K562 (cell line): Measurements from ENCODE around the gene UGT2B15. TPM values are rescaled to one million over a fixed set of nuclear protein-coding genes. Genes with fewer than 3 reads are reported as not detected.

Source experiments
- C11orf30 ChIP-seq: fragments of 450-650 bp; IDR thresholded peaks from 2 replicates; pipeline ENCODE4 v1.6.1; 2016; ENCODE audit warnings: low read depth, mild to moderate bottlenecking
- HLTF ChIP-seq: fragments of 450-650 bp; IDR thresholded peaks from 2 replicates; pipeline ENCODE4 v1.6.1; 2016
- HMGN3 ChIP-seq: IDR thresholded peaks from 2 replicates; pipeline ENCODE4 v1.6.1; 2011; ENCODE audit warnings: borderline replicate concordance, low read depth, mild to moderate bottlenecking, mixed read lengths, low read length; ENCODE audit not compliant: insufficient read length; ENCODE audit errors: extremely low read depth
- POU5F1 ChIP-seq: fragments of 150-350 bp; IDR thresholded peaks from 2 replicates; pipeline ENCODE4 v1.6.1; 2014; ENCODE audit warnings: borderline replicate concordance, low read length, low read depth, mild to moderate bottlenecking; ENCODE audit not compliant: partially characterized antibody
- RAD21 ChIP-seq, 2 experiments: fragments of 250-450 bp in 1 of 2; fragments of 450-650 bp in 1 of 2; sonication (Bioruptor Pico) in 1 of 2; formaldehyde crosslinking in 1 of 2; IDR thresholded peaks in 1 of 2; conservative IDR thresholded peaks in 1 of 2; 2 replicates each; pipeline versions ENCODE4 v1.4.0 to v1.8.0; 2020 to 2022; ENCODE audit warnings: mild to moderate bottlenecking in 2 of 2, moderate library complexity in 1 of 2
- RBM34 ChIP-seq: fragments of 200-400 bp; formaldehyde crosslinking; IDR thresholded peaks from 2 replicates; pipeline ENCODE4 v1.6.1; 2018; ENCODE audit warnings: low read length, borderline replicate concordance; ENCODE audit not compliant: insufficient read depth
- RUNX1 ChIP-seq: sonication (generic); IDR thresholded peaks from 2 replicates; pipeline ENCODE4 v1.6.1; 2016; ENCODE audit warnings: antibody characterized with exemption, low read depth
- TEAD2 ChIP-seq: fragments of 450-650 bp; IDR thresholded peaks from 2 replicates; pipeline ENCODE4 v1.6.1; 2016; ENCODE audit warnings: missing genetic modification characterization, control low read depth, missing compliant biosample characterization
- THRAP3 ChIP-seq: fragments of 450-650 bp; IDR thresholded peaks from 2 replicates; pipeline ENCODE4 v1.6.1; 2016; ENCODE audit warnings: mild to moderate bottlenecking, inconsistent platforms, borderline replicate concordance
- ZNF217 ChIP-seq: sonication (generic); formaldehyde crosslinking; IDR thresholded peaks from 2 replicates; pipeline ENCODE4 v1.8.0; 2022; ENCODE audit warnings: mild to moderate bottlenecking, missing genetic modification reagents
- ZNF316 ChIP-seq: fragments of 450-650 bp; IDR thresholded peaks from 2 replicates; pipeline ENCODE4 v1.6.1; 2016
- ZNF707 ChIP-seq: fragments of 250-450 bp; sonication (Bioruptor Pico); conservative IDR thresholded peaks from 2 replicates; pipeline ENCODE4 v1.8.0; 2022; ENCODE audit warnings: inconsistent platforms, mild to moderate bottlenecking, moderate library complexity
- polyA plus RNA-seq, 8 experiments: library from polyadenylated mRNA; depleted of rRNA in 4 of 8; stranded (reverse) in 5 of 8; unstranded in 3 of 8; fragments of >200 nt; fragmentation: Nextera tagmentation in 2 of 8; fragmentation: Illumina TruSeq in 1 of 8; extraction: Ambion mirVana in 2 of 8; extraction: Trizol in 1 of 8; gene quantifications; 2 replicates each; pipeline versions ENCODE4 v1.2.1 to v1.2.3, GENCODE V29; 2011 to 2014; ENCODE audit warnings: inconsistent platforms in 1 of 8, missing spikeins in 1 of 8
- total RNA-seq, 7 experiments: library from RNA; depleted of rRNA in 6 of 7; stranded (reverse); fragments of >200 nt in 6 of 7; fragmentation: Illumina TruSeq in 2 of 7; extraction: Trizol in 2 of 7; gene quantifications; 2 replicates each; pipeline versions ENCODE4 v1.2.1 to v1.2.3, GENCODE V29; 2011 to 2021; ENCODE audit warnings: low replicate concordance in 1 of 7
- TF ChIP-seq, protein P1 (sequence below), 2 experiments: fragments of 450-650 bp; conservative IDR thresholded peaks; 2 replicates each; pipeline ENCODE4 v1.6.1; 2017; ENCODE audit warnings: mild to moderate bottlenecking in 2 of 2, moderate library complexity in 2 of 2
- TF ChIP-seq, protein P2 (sequence below), 3 experiments: IDR thresholded peaks in 2 of 3; conservative IDR thresholded peaks in 1 of 3; 2 replicates each; pipeline ENCODE4 v1.5.1; 2011 to 2012; ENCODE audit warnings: low read length in 3 of 3, mild to moderate bottlenecking in 3 of 3, control low read depth in 2 of 3, improper control_type of control experiment in 1 of 3, inconsistent platforms in 1 of 3, low read depth in 1 of 3, mixed read lengths in 1 of 3, moderate library complexity in 1 of 3; ENCODE audit not compliant: insufficient read depth in 2 of 3
- TF ChIP-seq, protein P3 (sequence below): fragments of 450-650 bp; formaldehyde crosslinking; IDR thresholded peaks from 2 replicates; pipeline ENCODE4 v1.4.0; 2020; ENCODE audit warnings: mild to moderate bottlenecking, moderate library complexity
- TF ChIP-seq, protein P4 (sequence below): sonication (generic); formaldehyde crosslinking; IDR thresholded peaks from 2 replicates; pipeline ENCODE4 v1.8.0; 2022; ENCODE audit warnings: mild to moderate bottlenecking, missing genetic modification reagents
- TF ChIP-seq, protein P5 (sequence below): fragments of 200-800 bp; sonication (Bioruptor generic); IDR thresholded peaks from 2 replicates; pipeline ENCODE4 v1.6.1; 2017; ENCODE audit warnings: missing genetic modification characterization, missing compliant biosample characterization
- TF ChIP-seq, protein P6 (sequence below): sonication (generic); formaldehyde crosslinking; IDR thresholded peaks from 2 replicates; pipeline ENCODE4 v1.8.0; 2022; ENCODE audit warnings: mild to moderate bottlenecking, low read depth, missing genetic modification reagents

The UGT2B15 gene
- total and polyA plus RNA-seq, 9 of the 15 experiments (the other 6 are each of a cell fraction or from before 2014, with no cell fraction given), result 0.06 to 0.16 (median 0.10) TPM; not detected in 6

DNA sequence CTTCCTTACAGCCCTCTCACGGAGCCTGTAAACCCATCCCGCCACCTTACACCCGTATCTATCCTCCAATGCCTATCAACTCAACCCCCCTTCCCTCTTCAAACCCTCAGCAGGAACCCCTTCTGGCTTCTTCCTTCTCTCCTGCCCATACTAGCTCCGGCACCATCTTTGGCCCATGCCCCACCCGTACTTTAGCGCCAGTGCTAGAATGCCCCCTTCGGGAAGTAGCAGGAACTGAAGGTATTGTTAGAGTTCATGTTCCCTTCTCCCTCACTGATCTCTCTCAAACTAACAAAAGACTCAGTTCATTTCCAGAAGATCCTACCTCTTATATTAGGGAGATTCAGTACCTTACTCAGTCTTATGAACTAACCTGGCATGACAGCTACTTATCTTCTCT, 2.7 kb upstream of the UGT2B15 start (continued):
- TF ChIP-seq, protein P1, sequence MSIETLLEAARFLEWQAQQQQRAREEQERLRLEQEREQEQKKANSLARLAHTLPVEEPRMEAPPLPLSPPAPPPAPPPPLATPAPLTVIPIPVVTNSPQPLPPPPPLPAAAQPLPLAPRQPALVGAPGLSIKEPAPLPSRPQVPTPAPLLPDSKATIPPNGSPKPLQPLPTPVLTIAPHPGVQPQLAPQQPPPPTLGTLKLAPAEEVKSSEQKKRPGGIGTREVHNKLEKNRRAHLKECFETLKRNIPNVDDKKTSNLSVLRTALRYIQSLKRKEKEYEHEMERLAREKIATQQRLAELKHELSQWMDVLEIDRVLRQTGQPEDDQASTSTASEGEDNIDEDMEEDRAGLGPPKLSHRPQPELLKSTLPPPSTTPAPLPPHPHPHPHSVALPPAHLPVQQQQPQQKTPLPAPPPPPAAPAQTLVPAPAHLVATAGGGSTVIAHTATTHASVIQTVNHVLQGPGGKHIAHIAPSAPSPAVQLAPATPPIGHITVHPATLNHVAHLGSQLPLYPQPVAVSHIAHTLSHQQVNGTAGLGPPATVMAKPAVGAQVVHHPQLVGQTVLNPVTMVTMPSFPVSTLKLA (conservative IDR thresholded peaks at IDR 0.05), result no peak
- TF ChIP-seq ZNF217 (CRISPR knock-in tag) (no peak), ZNF316 (no peak), TEAD2 (tag) (no peak), RBM34 (no peak), RAD21 (CRISPR knock-in tag; conservative IDR thresholded peaks at IDR 0.05 in 1 of 2, IDR thresholded peaks at IDR 0.05 in 1 of 2) (peak; percentile 62 to 71), THRAP3 (no peak), ZNF707 (CRISPR knock-in tag) (no peak), C11orf30 (no peak), HLTF (no peak), RUNX1 (no peak), POU5F1 (no peak), HMGN3 (no peak)
- TF ChIP-seq, protein P2, sequence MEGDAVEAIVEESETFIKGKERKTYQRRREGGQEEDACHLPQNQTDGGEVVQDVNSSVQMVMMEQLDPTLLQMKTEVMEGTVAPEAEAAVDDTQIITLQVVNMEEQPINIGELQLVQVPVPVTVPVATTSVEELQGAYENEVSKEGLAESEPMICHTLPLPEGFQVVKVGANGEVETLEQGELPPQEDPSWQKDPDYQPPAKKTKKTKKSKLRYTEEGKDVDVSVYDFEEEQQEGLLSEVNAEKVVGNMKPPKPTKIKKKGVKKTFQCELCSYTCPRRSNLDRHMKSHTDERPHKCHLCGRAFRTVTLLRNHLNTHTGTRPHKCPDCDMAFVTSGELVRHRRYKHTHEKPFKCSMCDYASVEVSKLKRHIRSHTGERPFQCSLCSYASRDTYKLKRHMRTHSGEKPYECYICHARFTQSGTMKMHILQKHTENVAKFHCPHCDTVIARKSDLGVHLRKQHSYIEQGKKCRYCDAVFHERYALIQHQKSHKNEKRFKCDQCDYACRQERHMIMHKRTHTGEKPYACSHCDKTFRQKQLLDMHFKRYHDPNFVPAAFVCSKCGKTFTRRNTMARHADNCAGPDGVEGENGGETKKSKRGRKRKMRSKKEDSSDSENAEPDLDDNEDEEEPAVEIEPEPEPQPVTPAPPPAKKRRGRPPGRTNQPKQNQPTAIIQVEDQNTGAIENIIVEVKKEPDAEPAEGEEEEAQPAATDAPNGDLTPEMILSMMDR (IDR thresholded peaks at IDR 0.05 in 2 of 3, conservative IDR thresholded peaks at IDR 0.05 in 1 of 3; ENCODE audit: insufficient read depth in 2 of 3, low read depth in 1 of 3, low read length in 3 of 3), result peak in 2 of 3 experiments; percentile 8 to 30; a peak in 2 of 6 replicates
- TF ChIP-seq, protein P3, sequence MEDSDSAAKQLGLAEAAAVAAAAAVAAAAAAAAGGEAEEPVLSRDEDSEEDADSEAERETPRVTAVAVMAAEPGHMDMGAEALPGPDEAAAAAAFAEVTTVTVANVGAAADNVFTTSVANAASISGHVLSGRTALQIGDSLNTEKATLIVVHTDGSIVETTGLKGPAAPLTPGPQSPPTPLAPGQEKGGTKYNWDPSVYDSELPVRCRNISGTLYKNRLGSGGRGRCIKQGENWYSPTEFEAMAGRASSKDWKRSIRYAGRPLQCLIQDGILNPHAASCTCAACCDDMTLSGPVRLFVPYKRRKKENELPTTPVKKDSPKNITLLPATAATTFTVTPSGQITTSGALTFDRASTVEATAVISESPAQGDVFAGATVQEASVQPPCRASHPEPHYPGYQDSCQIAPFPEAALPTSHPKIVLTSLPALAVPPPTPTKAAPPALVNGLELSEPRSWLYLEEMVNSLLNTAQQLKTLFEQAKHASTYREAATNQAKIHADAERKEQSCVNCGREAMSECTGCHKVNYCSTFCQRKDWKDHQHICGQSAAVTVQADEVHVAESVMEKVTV (CRISPR knock-in tag), result peak; percentile 40; the same call in 1 of the 2 replicates
- TF ChIP-seq, protein P4, sequence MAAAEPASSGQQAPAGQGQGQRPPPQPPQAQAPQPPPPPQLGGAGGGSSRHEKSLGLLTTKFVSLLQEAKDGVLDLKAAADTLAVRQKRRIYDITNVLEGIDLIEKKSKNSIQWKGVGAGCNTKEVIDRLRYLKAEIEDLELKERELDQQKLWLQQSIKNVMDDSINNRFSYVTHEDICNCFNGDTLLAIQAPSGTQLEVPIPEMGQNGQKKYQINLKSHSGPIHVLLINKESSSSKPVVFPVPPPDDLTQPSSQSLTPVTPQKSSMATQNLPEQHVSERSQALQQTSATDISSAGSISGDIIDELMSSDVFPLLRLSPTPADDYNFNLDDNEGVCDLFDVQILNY, result no peak
- TF ChIP-seq, protein P5, sequence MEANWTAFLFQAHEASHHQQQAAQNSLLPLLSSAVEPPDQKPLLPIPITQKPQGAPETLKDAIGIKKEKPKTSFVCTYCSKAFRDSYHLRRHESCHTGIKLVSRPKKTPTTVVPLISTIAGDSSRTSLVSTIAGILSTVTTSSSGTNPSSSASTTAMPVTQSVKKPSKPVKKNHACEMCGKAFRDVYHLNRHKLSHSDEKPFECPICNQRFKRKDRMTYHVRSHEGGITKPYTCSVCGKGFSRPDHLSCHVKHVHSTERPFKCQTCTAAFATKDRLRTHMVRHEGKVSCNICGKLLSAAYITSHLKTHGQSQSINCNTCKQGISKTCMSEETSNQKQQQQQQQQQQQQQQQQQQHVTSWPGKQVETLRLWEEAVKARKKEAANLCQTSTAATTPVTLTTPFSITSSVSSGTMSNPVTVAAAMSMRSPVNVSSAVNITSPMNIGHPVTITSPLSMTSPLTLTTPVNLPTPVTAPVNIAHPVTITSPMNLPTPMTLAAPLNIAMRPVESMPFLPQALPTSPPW (CRISPR knock-in tag), result peak; percentile 24; the same call in 1 of the 2 replicates
- TF ChIP-seq, protein P6, sequence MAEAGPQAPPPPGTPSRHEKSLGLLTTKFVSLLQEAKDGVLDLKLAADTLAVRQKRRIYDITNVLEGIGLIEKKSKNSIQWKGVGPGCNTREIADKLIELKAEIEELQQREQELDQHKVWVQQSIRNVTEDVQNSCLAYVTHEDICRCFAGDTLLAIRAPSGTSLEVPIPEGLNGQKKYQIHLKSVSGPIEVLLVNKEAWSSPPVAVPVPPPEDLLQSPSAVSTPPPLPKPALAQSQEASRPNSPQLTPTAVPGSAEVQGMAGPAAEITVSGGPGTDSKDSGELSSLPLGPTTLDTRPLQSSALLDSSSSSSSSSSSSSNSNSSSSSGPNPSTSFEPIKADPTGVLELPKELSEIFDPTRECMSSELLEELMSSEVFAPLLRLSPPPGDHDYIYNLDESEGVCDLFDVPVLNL (CRISPR knock-in tag), result no peak
